ENCODE data around the gene TSKU. TPM values are rescaled to one million over a fixed set of nuclear protein-coding genes. Genes with fewer than 3 reads are reported as not detected.

The TSKU gene
- total RNA-seq, 1 donor from 2014 or later = 32.8 TPM

GRCh38 chr11:76744186-76745043 is 38.7 kb upstream of the TSKU start:
- DNase-seq (ENCODE audit: extremely low spot score, unreplicated experiment) = no peak
- no peak for TF ChIP-seq CTCF (conservative IDR thresholded peaks at IDR 0.05)
- H3K9me3 Mint-ChIP-seq = no peaks in the 10 kb centered on the region
- no peak overlapping the region for H3K4me3 Mint-ChIP-seq
- peaks cover 11% of the 10 kb centered on the region for H3K27me3 Mint-ChIP-seq
- peaks cover 33% of the 10 kb centered on the region for H3K4me1 Mint-ChIP-seq (ENCODE audit: unreplicated experiment)
- no peak overlapping the region for H3K27ac Mint-ChIP-seq
- H3K36me3 Mint-ChIP-seq = no peaks in the 10 kb centered on the region

- DNase-seq (ENCODE audit: extremely low spot score, unreplicated experiment) = no peak
- H3K36me3 Mint-ChIP-seq = no peaks in the 10 kb centered on the region
- no peak overlapping the region for H3K27ac Mint-ChIP-seq
- H3K27me3 Mint-ChIP-seq = peaks cover 8% of the 10 kb centered on the region
- TF ChIP-seq CTCF (conservative IDR thresholded peaks at IDR 0.05) = no peak
- no peak overlapping the region for H3K4me3 Mint-ChIP-seq
- peaks cover 33% of the 10 kb centered on the region for H3K4me1 Mint-ChIP-seq (ENCODE audit: unreplicated experiment)
- no peaks in the 10 kb centered on the region for H3K9me3 Mint-ChIP-seq
Observed at GRCh38 chr11:76745044-76745376, 38.1 kb upstream of the TSKU start.

- DNase-seq (ENCODE audit: extremely low spot score, unreplicated experiment) = no peak
- H3K4me3 Mint-ChIP-seq = no peak overlapping the region
- peaks cover 32% of the 10 kb centered on the region for H3K4me1 Mint-ChIP-seq (ENCODE audit: unreplicated experiment)
Observed at GRCh38 chr11:76745561-76746207, 37.5 kb upstream of the TSKU start.

GRCh38 chr11:76747153-76747914 is 35.8 kb upstream of the TSKU start:
- no peak for TF ChIP-seq CTCF (conservative IDR thresholded peaks at IDR 0.05)
- no peak for DNase-seq (ENCODE audit: extremely low spot score, unreplicated experiment)
- Mint-ChIP-seq H3K4me1 (ENCODE audit: unreplicated experiment) (peaks cover 35% of the 10 kb centered on the region), H3K36me3 (no peaks in the 10 kb centered on the region), H3K4me3 (peak overlapping the region; percentile 2), H3K27ac (no peak overlapping the region), H3K9me3 (no peaks in the 10 kb centered on the region), H3K27me3 (no peaks in the 10 kb centered on the region)

More at GRCh38 chr11:76745561-76746207, 37.5 kb upstream of the TSKU start:
- peak overlapping the region; percentile 22 for H3K27ac Mint-ChIP-seq
- no peak for TF ChIP-seq CTCF (conservative IDR thresholded peaks at IDR 0.05)
- H3K27me3 Mint-ChIP-seq = peaks cover 3% of the 10 kb centered on the region
- H3K36me3 Mint-ChIP-seq = no peaks in the 10 kb centered on the region
- H3K9me3 Mint-ChIP-seq = no peaks in the 10 kb centered on the region

- H3K36me3 Mint-ChIP-seq = no peaks in the 10 kb centered on the region
- peaks cover 38% of the 10 kb centered on the region for H3K4me1 Mint-ChIP-seq (ENCODE audit: unreplicated experiment)
- no peaks in the 10 kb centered on the region for H3K27me3 Mint-ChIP-seq
- TF ChIP-seq CTCF (conservative IDR thresholded peaks at IDR 0.05) = no peak
- H3K9me3 Mint-ChIP-seq = no peaks in the 10 kb centered on the region
- no peak for DNase-seq (ENCODE audit: extremely low spot score, unreplicated experiment)
- H3K27ac Mint-ChIP-seq = no peak overlapping the region
- peak overlapping the region; percentile 27 for H3K4me3 Mint-ChIP-seq
Observed at GRCh38 chr11:76747915-76748860, 35.0 kb upstream of the TSKU start.

Data from type B pancreatic cell (in vitro differentiated cells).